Activated CD4-positive, alpha-beta T cell treated with anti-CD3 and anti-CD28 coated beads for 36 hours (primary cell): ENCODE results near the gene CFAP92. TPM values are rescaled to one million over a fixed set of nuclear protein-coding genes. Genes with fewer than 3 reads are reported as not detected.
A peak's percentile ranks its signal among the peaks of the same experiment; 100 is the strongest.

Experiments used
- ATAC-seq: fragments of 200-7000 bp; cut with Tn5 transposase; one replicate; pipeline ENCODE4 v1.10.0; 2021; ENCODE audit warnings: mild to moderate bottlenecking, moderate library complexity
- CTCF ChIA-PET: fragments of 350-600 bp; sonication (Branson Sonifier 250); formaldehyde crosslinking; loops from one replicate; lab custom pipeline; 2021; ENCODE audit warnings: antibody characterized with exemption; lab: Charles Lee
- POLR2A ChIA-PET: fragments of 350-600 bp; sonication (Branson Sonifier 250); formaldehyde crosslinking; loops from one replicate; lab custom pipeline; 2021; ENCODE audit warnings: antibody characterized with exemption, inconsistent platforms; lab: Charles Lee
- DNase-seq: peaks from one replicate; pipeline ENCODE4 v3.0.0-alpha.2; 2020
- H3K27ac Mint-ChIP-seq: one replicate; pipeline ENCODE4 v1.8.0; 2021; ENCODE audit warnings: mixed read lengths
- H3K27me3 Mint-ChIP-seq: one replicate; pipeline ENCODE4 v1.8.0; 2021; ENCODE audit warnings: mixed read lengths
- H3K36me3 Mint-ChIP-seq: one replicate; pipeline ENCODE4 v1.8.0; 2021; ENCODE audit warnings: low read depth, mixed read lengths
- H3K4me1 Mint-ChIP-seq: one replicate; pipeline ENCODE4 v1.8.0; 2021; ENCODE audit warnings: mixed read lengths
- H3K4me3 Mint-ChIP-seq: one replicate; pipeline ENCODE4 v1.8.0; 2021; ENCODE audit warnings: mild to moderate bottlenecking, moderate library complexity, mixed read lengths
- H3K9me3 Mint-ChIP-seq: one replicate; pipeline ENCODE4 v1.8.0; 2021; ENCODE audit warnings: low read depth, mixed read lengths
- intact Hi-C, 2 experiments: fragments of 100-400 bp; cut with DNase I in 1 of 2; cut with micrococcal nuclease in 1 of 2; formaldehyde crosslinking; loops; one replicate each; pipeline versions ENCODE4 v1.14.2 to v1.15.1; 2022 to 2024; cut with DNase I, micrococcal nuclease
- total RNA-seq, 2 experiments: library from RNA; stranded (reverse); gene quantifications; one replicate each; pipeline ENCODE4 v1.2.3, GENCODE V29; 2021

The CFAP92 gene
- total RNA-seq, 2 experiments from 2014 or later, result 0.64 to 0.88 TPM

- POLR2A ChIA-PET, result no interaction called here
- no peaks in the 10 kb centered on the region for H3K27me3 Mint-ChIP-seq
- CTCF ChIA-PET, result no interaction called here
- intact Hi-C loops, result no loop called here
- DNase-seq, result no peak
- no peak overlapping the region for H3K4me3 Mint-ChIP-seq
- peaks cover 36% of the 10 kb centered on the region for H3K36me3 Mint-ChIP-seq
- no peaks in the 10 kb centered on the region for H3K9me3 Mint-ChIP-seq
- no peaks in the 10 kb centered on the region for H3K4me1 Mint-ChIP-seq
- no peak for ATAC-seq
- H3K27ac Mint-ChIP-seq, result no peak overlapping the region
These were observed 82.0 kb downstream of the CFAP92 start for GRCh38 chr3:128911911-128912310.

GRCh38 chr3:128910006-128910405, 83.9 kb downstream of the CFAP92 start:
- peaks cover 43% of the 10 kb centered on the region for H3K36me3 Mint-ChIP-seq
- no peaks in the 10 kb centered on the region for H3K27me3 Mint-ChIP-seq
- H3K27ac Mint-ChIP-seq, result no peak overlapping the region
- DNase-seq (no peak), ATAC-seq (no peak)
- H3K4me3 Mint-ChIP-seq, result no peak overlapping the region
- intact Hi-C loops, result no loop called here
- ChIA-PET CTCF (interaction anchor here (1.0 kb wide), 1 partner anchor 60 kb away, joined by 3 read pairs; no protein-coding TSS in a partner anchor), POLR2A (no interaction called here)
- H3K9me3 Mint-ChIP-seq, result no peaks in the 10 kb centered on the region
- H3K4me1 Mint-ChIP-seq, result no peaks in the 10 kb centered on the region

- H3K4me3 Mint-ChIP-seq, result no peak overlapping the region
- no peak for DNase-seq
- H3K4me1 Mint-ChIP-seq, result no peaks in the 10 kb centered on the region
- intact Hi-C loops, result no loop called here
- no peaks in the 10 kb centered on the region for H3K27me3 Mint-ChIP-seq
- no peak for ATAC-seq
- no peak overlapping the region for H3K27ac Mint-ChIP-seq
- H3K36me3 Mint-ChIP-seq, result peaks cover 47% of the 10 kb centered on the region
- CTCF ChIA-PET, result interaction anchor here (1.0 kb wide), 1 partner anchor 61 kb away, joined by 3 read pairs; no protein-coding TSS in a partner anchor
- POLR2A ChIA-PET, result interaction anchor here (0.7 kb wide), 1 partner anchor 796 kb away, joined by 3 read pairs; no protein-coding TSS in a partner anchor
- no peaks in the 10 kb centered on the region for H3K9me3 Mint-ChIP-seq
These were observed 84.9 kb downstream of the CFAP92 start for GRCh38 chr3:128908951-128909350.

DNA sequence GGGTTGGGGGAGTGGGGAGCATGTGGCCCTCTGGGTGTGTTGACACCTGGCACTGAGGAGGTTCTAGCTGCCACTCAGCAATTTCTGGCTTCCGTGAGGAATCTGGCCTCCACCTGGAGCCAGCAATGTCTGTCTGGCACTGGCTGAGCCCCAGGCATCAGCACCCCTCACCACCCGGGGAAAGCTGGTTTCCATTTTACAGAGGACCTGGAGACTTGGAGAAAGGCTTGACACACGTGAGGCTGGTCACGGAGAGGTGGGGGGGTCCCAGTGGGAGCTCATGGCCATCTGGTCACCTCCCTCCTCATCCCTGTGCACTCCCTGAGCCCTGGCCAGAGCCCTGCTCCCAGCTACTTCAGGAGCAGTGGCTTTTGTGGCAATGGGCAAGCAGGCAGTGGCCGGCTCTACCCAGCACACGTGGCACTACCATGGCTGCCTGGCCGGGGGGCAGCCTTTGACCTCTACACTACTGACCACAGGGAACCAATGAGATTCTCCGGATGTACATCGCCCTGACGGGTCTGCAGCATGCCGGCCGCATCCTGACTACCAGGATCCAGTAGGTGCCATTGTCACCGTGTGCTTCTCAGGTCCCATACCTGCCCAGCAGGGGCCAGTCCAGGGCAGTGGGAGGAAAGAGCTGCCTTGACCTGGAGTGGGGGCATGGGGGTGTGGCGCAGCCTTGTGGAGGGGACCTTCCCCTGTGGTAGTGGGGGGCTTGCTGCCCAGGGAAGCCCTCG, 86.0 kb downstream of the CFAP92 start:
- DNase-seq (no peak), ATAC-seq (no peak)
- H3K36me3 Mint-ChIP-seq, result peaks cover 44% of the 10 kb centered on the region
- H3K27ac Mint-ChIP-seq, result no peak overlapping the region
- no peaks in the 10 kb centered on the region for H3K27me3 Mint-ChIP-seq
- CTCF ChIA-PET, result interaction anchor here (1.5 kb wide), 1 partner anchor 14 kb away, joined by 3 read pairs; no protein-coding TSS in a partner anchor
- no peaks in the 10 kb centered on the region for H3K9me3 Mint-ChIP-seq
- no peaks in the 10 kb centered on the region for H3K4me1 Mint-ChIP-seq
- no peak overlapping the region for H3K4me3 Mint-ChIP-seq
- intact Hi-C loops, result no loop called here
- POLR2A ChIA-PET, result no interaction called here

DNA sequence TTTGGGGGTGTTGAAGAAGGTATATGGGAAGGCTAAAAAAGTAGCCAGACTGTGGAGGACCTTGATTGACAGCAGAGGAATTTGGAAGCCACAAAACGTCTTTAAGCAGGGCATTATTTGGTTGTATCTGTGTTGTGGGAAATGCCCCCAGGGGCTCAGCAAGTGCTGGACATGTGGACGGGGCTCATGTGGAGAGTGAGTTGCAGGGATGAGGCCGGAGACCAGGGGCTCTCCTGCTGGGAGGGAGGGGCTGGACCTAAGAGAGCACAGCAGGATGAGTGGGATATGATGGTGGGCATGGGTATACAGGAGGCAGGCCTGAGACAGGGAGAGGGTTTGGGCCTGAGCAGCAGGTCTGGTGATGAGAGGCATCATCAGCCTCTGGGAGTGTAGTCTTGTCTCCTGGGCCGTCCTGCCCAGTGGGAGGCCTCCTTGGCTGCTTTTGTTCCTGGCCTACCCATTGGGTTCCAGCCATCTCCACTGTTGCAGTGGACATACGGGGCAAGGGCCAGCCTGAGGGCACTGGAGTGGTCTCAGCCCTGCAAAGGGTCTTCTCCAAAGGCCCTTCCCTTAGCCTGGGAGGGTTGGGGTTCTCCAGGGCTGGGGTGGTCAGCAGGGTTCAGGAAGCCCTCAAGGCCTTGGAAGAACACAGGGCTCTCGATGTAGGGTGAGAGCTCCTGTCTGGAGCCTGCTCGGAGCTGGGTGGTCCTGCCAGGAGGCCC, 86.9 kb downstream of the CFAP92 start:
- intact Hi-C loops, result no loop called here
- H3K36me3 Mint-ChIP-seq, result peaks cover 41% of the 10 kb centered on the region
- H3K9me3 Mint-ChIP-seq, result no peaks in the 10 kb centered on the region
- no peak for DNase-seq
- ATAC-seq, result no peak
- no peak overlapping the region for H3K4me3 Mint-ChIP-seq
- H3K4me1 Mint-ChIP-seq, result no peaks in the 10 kb centered on the region
- no peaks in the 10 kb centered on the region for H3K27me3 Mint-ChIP-seq
- no peak overlapping the region for H3K27ac Mint-ChIP-seq
- CTCF ChIA-PET, result interaction anchor here (1.5 kb wide), 1 partner anchor 13 kb away, joined by 3 read pairs; no protein-coding TSS in a partner anchor
- POLR2A ChIA-PET, result no interaction called here

- Mint-ChIP-seq H3K27ac (no peak overlapping the region), H3K27me3 (no peaks in the 10 kb centered on the region), H3K9me3 (no peaks in the 10 kb centered on the region), H3K36me3 (peaks cover 40% of the 10 kb centered on the region), H3K4me1 (no peaks in the 10 kb centered on the region), H3K4me3 (no peak overlapping the region)
- intact Hi-C loops, result no loop called here
- CTCF ChIA-PET, result interaction anchor here (1.1 kb wide), 1 partner anchor 66 kb away, joined by 3 read pairs; no protein-coding TSS in a partner anchor
- DNase-seq (no peak), ATAC-seq (no peak)
- POLR2A ChIA-PET, result interaction anchor here (0.6 kb wide), 1 partner anchor 361 kb away, joined by 3 read pairs; no protein-coding TSS in a partner anchor
These were observed 87.7 kb downstream of the CFAP92 start for GRCh38 chr3:128906031-128906803.

- CTCF ChIA-PET, result interaction anchor here (0.6 kb wide), 1 partner anchor 1427 kb away, joined by 3 read pairs; no protein-coding TSS in a partner anchor
- DNase-seq (no peak), ATAC-seq (no peak)
- Mint-ChIP-seq H3K9me3 (no peaks in the 10 kb centered on the region), H3K36me3 (peaks cover 58% of the 10 kb centered on the region), H3K27me3 (no peaks in the 10 kb centered on the region), H3K4me1 (no peaks in the 10 kb centered on the region), H3K4me3 (no peak overlapping the region), H3K27ac (no peak overlapping the region)
- intact Hi-C loops, result no loop called here
- POLR2A ChIA-PET, result no interaction called here
These were observed 90.4 kb downstream of the CFAP92 start for GRCh38 chr3:128903501-128903900.

DNA sequence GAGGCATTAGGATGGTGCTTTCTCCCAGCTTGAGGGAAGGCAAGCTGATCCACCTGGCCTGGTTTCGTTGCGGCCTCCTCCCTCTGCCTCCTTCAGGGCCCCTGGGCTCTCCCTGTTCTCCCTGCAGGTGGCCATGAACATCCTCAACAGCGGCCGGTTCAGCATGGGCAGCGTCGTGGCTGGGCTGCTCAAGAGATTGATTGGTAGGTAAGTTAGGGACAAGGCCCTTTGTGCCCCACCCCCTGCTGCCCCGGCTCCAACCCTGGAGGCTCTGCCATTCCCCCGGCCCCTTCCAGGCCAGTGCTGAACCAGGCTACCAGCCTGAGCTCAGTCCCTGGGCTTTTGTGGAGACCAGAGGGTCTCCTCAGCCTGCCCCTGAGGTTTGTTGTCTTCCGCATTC, 91.5 kb downstream of the CFAP92 start:
- H3K4me1 Mint-ChIP-seq, result no peaks in the 10 kb centered on the region
- POLR2A ChIA-PET, result no interaction called here
- H3K27ac Mint-ChIP-seq, result no peak overlapping the region
- H3K4me3 Mint-ChIP-seq, result no peak overlapping the region
- intact Hi-C loops, result no loop called here
- CTCF ChIA-PET, result interaction anchor here (0.7 kb wide), 1 partner anchor 364 kb away, joined by 4 read pairs; no protein-coding TSS in a partner anchor
- no peak for ATAC-seq
- H3K36me3 Mint-ChIP-seq, result peaks cover 63% of the 10 kb centered on the region
- no peak for DNase-seq
- H3K27me3 Mint-ChIP-seq, result no peaks in the 10 kb centered on the region
- H3K9me3 Mint-ChIP-seq, result no peaks in the 10 kb centered on the region

GRCh38 chr3:128895843-128896697, 97.8 kb downstream of the CFAP92 start:
- no peaks in the 10 kb centered on the region for H3K9me3 Mint-ChIP-seq
- H3K4me1 Mint-ChIP-seq, result no peaks in the 10 kb centered on the region
- H3K27me3 Mint-ChIP-seq, result no peaks in the 10 kb centered on the region
- H3K27ac Mint-ChIP-seq, result peak overlapping the region; percentile 75
- ATAC-seq (no peak), DNase-seq (peak; percentile 12)
- POLR2A ChIA-PET, result no interaction called here
- peaks cover 47% of the 10 kb centered on the region for H3K36me3 Mint-ChIP-seq
- H3K4me3 Mint-ChIP-seq, result no peak overlapping the region
- CTCF ChIA-PET, result no interaction called here
- intact Hi-C loops, result no loop called here

DNA sequence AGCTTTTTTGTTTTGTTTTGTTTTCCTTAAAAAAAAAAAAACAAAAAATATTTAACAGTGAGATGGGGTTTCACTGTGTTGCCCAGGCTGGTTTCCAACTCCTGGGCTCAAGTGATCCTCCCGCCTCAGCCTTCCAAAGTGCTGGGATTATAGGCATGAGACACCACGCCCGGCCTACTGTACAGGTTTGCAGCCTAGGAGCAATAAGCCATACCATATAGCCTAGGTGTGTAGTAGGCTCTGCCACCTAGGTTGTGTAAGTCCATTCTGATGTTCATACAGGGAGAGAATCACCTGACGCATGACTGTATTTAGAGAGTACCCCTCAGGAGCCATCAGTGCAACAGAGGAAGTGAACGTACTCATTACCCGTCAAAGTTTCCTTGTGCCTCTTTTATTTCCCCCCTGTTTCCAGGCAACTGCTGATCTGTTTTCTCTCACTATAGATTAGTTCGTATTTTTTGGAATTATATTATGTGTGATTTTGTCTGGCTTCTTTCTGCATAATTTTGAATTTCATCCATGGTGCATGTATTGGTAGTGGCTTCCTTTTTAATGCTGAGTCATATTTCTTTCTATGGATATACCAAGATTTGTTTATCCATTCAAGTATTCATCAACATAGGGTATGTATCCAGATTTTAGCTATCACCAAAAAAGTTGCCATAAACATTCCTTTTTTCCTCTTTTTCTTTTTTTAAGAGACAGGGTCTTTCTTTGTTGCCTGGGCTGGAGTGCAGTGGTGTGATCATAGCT, 104.6 kb downstream of the CFAP92 start:
- CTCF ChIA-PET, result interaction anchor here (0.8 to 1.2 kb wide), 2 partner anchors 14 to 252 kb away, joined by 3 to 4 read pairs; no protein-coding TSS in a partner anchor
- Mint-ChIP-seq H3K4me1 (peaks cover 4% of the 10 kb centered on the region), H3K27ac (peak overlapping the region; percentile 51), H3K27me3 (no peaks in the 10 kb centered on the region), H3K36me3 (peaks cover 21% of the 10 kb centered on the region), H3K9me3 (no peaks in the 10 kb centered on the region), H3K4me3 (no peak overlapping the region)
- POLR2A ChIA-PET, result no interaction called here
- intact Hi-C loops, result no loop called here
- ATAC-seq (no peak), DNase-seq (no peak)
